H1 (cell line): ENCODE results near the gene TBC1D22A. TPM values are rescaled to one million over a fixed set of nuclear protein-coding genes. Genes with fewer than 3 reads are reported as not detected.

Experiments used
- CHD7 ChIP-seq: fragments of 300-600 bp; sonication (generic); IDR thresholded peaks from 2 replicates; pipeline ENCODE4 v1.7.1; 2012; ENCODE audit warnings: low read length, moderate library complexity, mild to moderate bottlenecking, inconsistent platforms; ENCODE audit not compliant: insufficient replicate concordance
- polyA plus RNA-seq, 7 experiments: library from polyadenylated mRNA; depleted of rRNA in 3 of 7; stranded (reverse) in 5 of 7; unstranded in 2 of 7; fragments of >200 nt in 5 of 7; fragments of 200-250 nt in 2 of 7; gene quantifications; 1 replicate in 5 of 7; 2 replicates in 1 of 7; 4 replicates in 1 of 7; pipeline versions ENCODE4 v1.2.1 to v1.2.3, GENCODE V29; 2011 to 2013; ENCODE audit warnings: missing spikeins in 2 of 7, mixed read lengths in 2 of 7
- total RNA-seq: library from RNA; stranded (reverse); fragmentation: NEBNext Ultra II Directional; extraction: Animal tissue kit (Norgen Biotek cat#: 25700); gene quantifications from 2 replicates; pipeline ENCODE4 v1.2.1, GENCODE V29; 2021

The TBC1D22A gene
- total and polyA plus RNA-seq, 2 of the 8 experiments (the other 6 are each of a cell fraction or from before 2014, with no cell fraction given), result 11.9 to 18.4 TPM

GRCh38 chr22:47036936-47037485, 274.6 kb downstream of the TBC1D22A start (continued):
- no peak for TF ChIP-seq CHD7
